SU-DHL-6 (cell line): ENCODE data around the gene NDUFS2.
"Not testable (repeated sequence)": the region's sequence is repeated elsewhere in the genome, so short reads cannot be mapped to it uniquely, and the experiment has no call there.

ENCODE experiments used
- H2AFZ ChIP-seq: fragments of 200-600 bp; sonication (generic); 2 replicates; pipeline ENCODE4 v1.6.1; 2014; ENCODE audit warnings: low read depth, mild to moderate bottlenecking, moderate library complexity, mixed read lengths, antibody characterized with exemption, low read length; ENCODE audit not compliant: severe bottlenecking
- H3F3A ChIP-seq: fragments of 200-600 bp; shearing (Covaris generic); 2 replicates; pipeline ENCODE4 v1.6.0; 2016; ENCODE audit warnings: antibody characterized with exemption, mild to moderate bottlenecking; ENCODE audit not compliant: insufficient read depth
- H3K27ac ChIP-seq: fragments of 200-600 bp; sonication (generic); 2 replicates; pipeline ENCODE4 v1.5.1; 2016; ENCODE audit warnings: low read depth, mild to moderate bottlenecking, low read length, moderate library complexity, mixed read lengths
- H3K27me3 ChIP-seq: fragments of 200-600 bp; sonication (generic), shearing (Covaris generic); 2 replicates; pipeline ENCODE4 v1.6.0; 2014; ENCODE audit warnings: mild to moderate bottlenecking, low read length
- H3K36me3 ChIP-seq: fragments of 200-600 bp; sonication (generic); 2 replicates; pipeline ENCODE4 v1.6.1; 2014; ENCODE audit warnings: mild to moderate bottlenecking, low read length, mixed read lengths
- H3K4me2 ChIP-seq: fragments of 300-600, 200-600 bp; shearing (Covaris generic), sonication (generic); 2 replicates; pipeline ENCODE4 v1.6.0; 2014; ENCODE audit warnings: low read length, low read depth, mild to moderate bottlenecking; ENCODE audit not compliant: poor library complexity, severe bottlenecking
- H3K4me3 ChIP-seq: fragments of 200-600 bp; sonication (generic); 2 replicates; pipeline ENCODE4 v1.5.1; 2014; ENCODE audit warnings: antibody characterized with exemption, low read length, mild to moderate bottlenecking, mixed read lengths; ENCODE audit not compliant: insufficient read depth, poor library complexity, severe bottlenecking
- H3K79me2 ChIP-seq: fragments of 200-600 bp; sonication (generic); 2 replicates; pipeline ENCODE4 v1.6.1; 2014; ENCODE audit warnings: mild to moderate bottlenecking, low read length, moderate library complexity; ENCODE audit not compliant: insufficient read depth
- H3K9ac ChIP-seq: fragments of 200-600 bp; sonication (generic); 2 replicates; pipeline ENCODE4 v1.7.0; 2014; ENCODE audit warnings: mild to moderate bottlenecking, low read length
- H3K9me2 ChIP-seq: fragments of 200-600 bp; sonication (generic); replicated peaks from 2 replicates; pipeline ENCODE4 v1.6.1; 2014; ENCODE audit warnings: low read length; ENCODE audit not compliant: insufficient read depth
- H3K9me3 ChIP-seq: fragments of 200-600 bp; sonication (generic); 2 replicates; pipeline ENCODE4 v1.6.1; 2014; ENCODE audit warnings: low read length, mixed read lengths; ENCODE audit not compliant: insufficient read depth
- H4K20me1 ChIP-seq: fragments of 200-600 bp; sonication (generic); 2 replicates; pipeline ENCODE4 v1.6.1; 2014; ENCODE audit warnings: low read depth, mild to moderate bottlenecking, antibody characterized with exemption, low read length, moderate library complexity, mixed read lengths
- CTCF ChIP-seq: fragments of 200-600 bp; sonication (generic); IDR thresholded peaks from one replicate; pipeline ENCODE4 v1.5.1; 2017; ENCODE audit warnings: antibody characterized with exemption, mild to moderate bottlenecking, low read length, moderate library complexity; ENCODE audit not compliant: insufficient read depth, poor library complexity, severe bottlenecking
- EZH2phosphoT487 ChIP-seq: fragments of 200-600 bp; sonication (generic), shearing (Covaris generic); conservative IDR thresholded peaks from 2 replicates; pipeline ENCODE4 v1.6.1; 2018; ENCODE audit warnings: mild to moderate bottlenecking, antibody characterized with exemption, low read length, moderate library complexity, mixed read lengths

Gene NDUFS2

GRCh38 chr1:161251579-161251978, 49.4 kb downstream of the NDUFS2 start:
- no peak overlapping the region for H3K9ac ChIP-seq
- no peak for TF ChIP-seq CTCF
- TF ChIP-seq EZH2phosphoT487, result no peak
- H2AFZ ChIP-seq, result no peak overlapping the region
- no peaks in the 10 kb centered on the region for H3K9me2 ChIP-seq
- H4K20me1 ChIP-seq, result no peaks in the 10 kb centered on the region
- no peaks in the 10 kb centered on the region for H3F3A ChIP-seq
- no peaks in the 10 kb centered on the region for H3K79me2 ChIP-seq
- H3K27ac ChIP-seq, result no peak overlapping the region
- H3K4me2 ChIP-seq, result no peak overlapping the region
- no peaks in the 10 kb centered on the region for H3K9me3 ChIP-seq
- H3K4me3 ChIP-seq, result no peak overlapping the region
- H3K27me3 ChIP-seq, result no peaks in the 10 kb centered on the region
- no peaks in the 10 kb centered on the region for H3K36me3 ChIP-seq

GRCh38 chr1:161255302-161255701, 53.1 kb downstream of the NDUFS2 start:
- not testable (repeated sequence) for H3K4me3 ChIP-seq, H3K27me3 ChIP-seq, H3K36me3 ChIP-seq, H3K4me2 ChIP-seq, H4K20me1 ChIP-seq, H3K9ac ChIP-seq, H3F3A ChIP-seq, H3K9me2 ChIP-seq, H2AFZ ChIP-seq, H3K27ac ChIP-seq, H3K79me2 ChIP-seq, H3K9me3 ChIP-seq

- not testable (repeated sequence) for H3K9me2 ChIP-seq, H3K36me3 ChIP-seq, H3F3A ChIP-seq, H3K9me3 ChIP-seq, H3K9ac ChIP-seq, H3K79me2 ChIP-seq, H4K20me1 ChIP-seq, H3K27ac ChIP-seq, H3K4me2 ChIP-seq, H3K27me3 ChIP-seq, H2AFZ ChIP-seq, H3K4me3 ChIP-seq
Measured at GRCh38 chr1:161255955-161256520, 53.9 kb downstream of the NDUFS2 start.

- H3K27me3 ChIP-seq, H3K9me2 ChIP-seq, H4K20me1 ChIP-seq, H3K4me2 ChIP-seq, H3K9me3 ChIP-seq, H3K9ac ChIP-seq, H3K4me3 ChIP-seq, H3F3A ChIP-seq, H2AFZ ChIP-seq, H3K27ac ChIP-seq, H3K36me3 ChIP-seq, H3K79me2 ChIP-seq: not testable (repeated sequence)
Measured at GRCh38 chr1:161257109-161257508, 54.9 kb downstream of the NDUFS2 start.
